ENCODE results near the gene USP2. TPM values are rescaled to one million over a fixed set of nuclear protein-coding genes. Genes with fewer than 3 reads are reported as not detected.

The USP2 gene
- total RNA-seq, 1 experiment from 2014 or later: 15.4 TPM

DNA sequence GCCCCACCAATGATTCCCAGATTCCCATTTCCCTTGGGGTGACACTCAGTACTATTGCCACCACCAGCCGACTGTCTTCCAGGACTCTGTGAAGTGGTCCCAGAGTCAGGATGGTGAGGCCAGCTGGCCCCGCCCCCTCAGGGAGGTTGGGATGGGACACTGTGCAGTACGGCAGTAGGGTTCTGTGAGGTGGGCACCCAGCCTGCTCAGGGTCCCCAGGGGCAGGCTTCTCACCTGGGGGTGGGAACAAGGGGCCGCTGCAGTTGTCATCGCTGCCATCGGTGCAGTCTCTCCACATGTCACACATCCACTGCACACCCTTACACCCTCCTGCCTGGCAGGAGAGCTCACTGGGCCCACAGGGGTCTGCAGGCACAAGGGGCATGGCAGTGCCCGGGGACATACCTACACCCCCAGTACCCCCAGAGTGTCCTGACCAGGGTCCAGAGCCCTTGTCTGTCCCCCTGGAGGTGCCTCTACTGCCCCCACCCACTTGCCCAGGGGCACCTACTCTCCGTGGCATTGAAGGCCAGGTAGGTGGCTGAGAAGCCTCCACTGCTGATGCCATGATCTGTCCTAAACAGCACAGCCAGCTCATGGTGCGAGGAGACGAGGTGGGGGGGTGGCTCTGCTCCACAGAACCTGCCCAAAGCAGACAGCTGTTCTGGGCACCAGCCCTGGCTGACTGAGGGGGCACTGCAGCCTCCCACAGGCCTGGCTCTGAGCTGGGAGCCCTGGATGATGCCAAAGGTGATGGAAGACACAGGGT lies 38.9 kb downstream of the USP2 start:
- no peaks in the 10 kb centered on the region for H3K9me2 ChIP-seq (replicated peaks; ENCODE audit: insufficient read depth, low read length)
- H3K4me2 ChIP-seq (ENCODE audit: low read depth, low read length, poor library complexity, severe bottlenecking): no peak overlapping the region
- no peaks in the 10 kb centered on the region for H4K20me1 ChIP-seq (ENCODE audit: insufficient read depth, low read depth, low read length)
- H3K4me3 ChIP-seq (ENCODE audit: low read length): no peak overlapping the region
- no peaks in the 10 kb centered on the region for H3K27me3 ChIP-seq (ENCODE audit: low read length)
- no peak overlapping the region for H3K9ac ChIP-seq (ENCODE audit: low read length)
- H2AFZ ChIP-seq (ENCODE audit: low read length): no peak overlapping the region
- no peaks in the 10 kb centered on the region for H3K9me3 ChIP-seq (ENCODE audit: low read length)
- DNase-seq: no peak
- no peak overlapping the region for H3K27ac ChIP-seq (ENCODE audit: low read length)
- H3K4me1 ChIP-seq (ENCODE audit: low read length): peaks cover 9% of the 10 kb centered on the region
- no peaks in the 10 kb centered on the region for H3K79me2 ChIP-seq (ENCODE audit: low read length)
- no peaks in the 10 kb centered on the region for H3K36me3 ChIP-seq (ENCODE audit: insufficient read depth, low read length)

DNA sequence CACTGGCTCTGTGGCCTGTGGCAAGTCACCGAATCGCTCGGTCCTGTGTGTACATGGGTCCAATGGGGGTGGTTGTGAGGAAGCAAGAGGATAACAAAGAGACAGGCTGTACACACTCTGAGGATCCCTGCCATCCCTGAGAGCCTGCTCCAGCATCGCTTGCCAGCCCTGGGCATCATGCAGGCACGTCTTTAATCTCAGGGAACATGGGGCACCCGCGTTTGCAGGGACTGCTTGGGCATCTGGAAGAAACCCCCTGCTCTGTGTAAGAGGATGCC lies 39.5 kb downstream of the USP2 start:
- Histone ChIP-seq H3K36me3 (ENCODE audit: insufficient read depth, low read length) (no peaks in the 10 kb centered on the region), H3K4me3 (ENCODE audit: low read length) (no peak overlapping the region), H4K20me1 (ENCODE audit: insufficient read depth, low read depth, low read length) (no peaks in the 10 kb centered on the region), H3K27me3 (ENCODE audit: low read length) (no peaks in the 10 kb centered on the region), H3K27ac (ENCODE audit: low read length) (no peak overlapping the region), H3K9me3 (ENCODE audit: low read length) (no peaks in the 10 kb centered on the region), H3K9ac (ENCODE audit: low read length) (no peak overlapping the region), H3K4me2 (ENCODE audit: low read depth, low read length, poor library complexity, severe bottlenecking) (no peak overlapping the region), H2AFZ (ENCODE audit: low read length) (no peak overlapping the region), H3K9me2 (replicated peaks; ENCODE audit: insufficient read depth, low read length) (no peaks in the 10 kb centered on the region), H3K4me1 (ENCODE audit: low read length) (peaks cover 9% of the 10 kb centered on the region), H3K79me2 (ENCODE audit: low read length) (no peaks in the 10 kb centered on the region)
- DNase-seq: no peak

- H3K27me3 ChIP-seq (ENCODE audit: low read length): no peaks in the 10 kb centered on the region
- no peak for DNase-seq
- no peak overlapping the region for H3K4me2 ChIP-seq (ENCODE audit: low read depth, low read length, poor library complexity, severe bottlenecking)
Observed at GRCh38 chr11:119341222-119342022, 40.1 kb downstream of the USP2 start.

DNA sequence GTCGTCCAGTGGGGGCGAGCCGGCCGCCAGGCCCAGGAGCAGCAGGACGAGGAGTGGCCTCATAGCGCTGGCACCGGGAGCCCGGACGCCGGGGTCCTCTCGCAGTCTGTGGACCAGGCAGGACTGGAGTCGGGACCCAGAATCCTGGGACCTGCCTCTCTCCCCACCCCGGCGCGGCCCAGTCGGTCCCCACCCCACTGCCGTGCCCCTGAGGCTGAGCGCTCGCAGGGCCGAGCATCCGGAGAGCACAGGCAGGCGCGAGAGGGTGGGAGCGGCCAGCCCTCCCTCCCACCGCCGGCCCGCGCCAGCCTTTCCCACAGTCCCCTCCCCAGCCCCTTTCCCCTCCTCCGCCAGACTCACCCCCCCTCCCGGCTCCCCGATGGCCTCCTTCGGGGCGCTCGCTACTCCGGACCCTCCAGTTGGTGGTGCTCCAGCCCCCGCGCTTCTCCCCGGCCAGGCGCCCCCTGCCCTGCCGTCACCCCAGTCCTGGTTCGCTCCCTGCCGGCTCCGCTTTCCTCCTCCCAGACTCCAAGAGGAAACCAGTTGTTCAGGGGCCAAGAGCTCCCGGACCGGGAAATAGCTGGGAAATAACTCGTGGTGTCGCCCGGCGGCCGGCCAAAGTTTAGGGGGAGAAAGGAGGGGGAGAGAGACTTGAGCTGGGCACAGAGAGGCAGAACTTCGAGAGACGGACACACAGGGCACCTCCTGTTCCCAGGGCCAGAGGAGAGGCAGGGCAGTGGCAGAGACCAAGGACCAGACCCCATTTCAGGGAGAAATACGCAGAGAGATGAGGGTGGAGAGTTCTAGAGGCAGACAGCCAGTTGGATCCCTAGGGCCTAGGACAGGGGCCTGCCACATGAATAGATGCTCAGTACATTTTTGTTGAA lies 40.9 kb downstream of the USP2 start, which contains the start of gene C1QTNF5:
Gene C1QTNF5 (minus strand): TSS at position 549 of the 887 bp plus-strand sequence. CDS start 486 bp downstream, at position 63.
- H3K36me3 ChIP-seq (ENCODE audit: insufficient read depth, low read length): no peaks in the 10 kb centered on the region
- H3K4me1 ChIP-seq (ENCODE audit: low read length): peaks cover 10% of the 10 kb centered on the region
- H4K20me1 ChIP-seq (ENCODE audit: insufficient read depth, low read depth, low read length): no peaks in the 10 kb centered on the region
- H3K27me3 ChIP-seq (ENCODE audit: low read length): no peaks in the 10 kb centered on the region
- peaks cover under 1% of the 10 kb centered on the region; the same call in 1 of the 2 replicates for H3K79me2 ChIP-seq (ENCODE audit: low read length)
- H3K9ac ChIP-seq (ENCODE audit: low read length): no peak within 1 kb of the TSS
- DNase-seq: no peak
- no peak within 1 kb of the TSS for H3K4me3 ChIP-seq (ENCODE audit: low read length)
- H3K27ac ChIP-seq (ENCODE audit: low read length): no peak within 1 kb of the TSS
- H2AFZ ChIP-seq (ENCODE audit: low read length): no peak within 1 kb of the TSS
- no peaks in the 10 kb centered on the region for H3K9me3 ChIP-seq (ENCODE audit: low read length)
- no peak within 1 kb of the TSS for H3K4me2 ChIP-seq (ENCODE audit: low read depth, low read length, poor library complexity, severe bottlenecking)
- no peaks in the 10 kb centered on the region for H3K9me2 ChIP-seq (replicated peaks; ENCODE audit: insufficient read depth, low read length)

More at GRCh38 chr11:119341222-119342022, 40.1 kb downstream of the USP2 start:
- no peak overlapping the region for H3K27ac ChIP-seq (ENCODE audit: low read length)
- H2AFZ ChIP-seq (ENCODE audit: low read length): no peak overlapping the region
- H3K9me3 ChIP-seq (ENCODE audit: low read length): no peaks in the 10 kb centered on the region
- H3K36me3 ChIP-seq (ENCODE audit: insufficient read depth, low read length): no peaks in the 10 kb centered on the region
- H3K79me2 ChIP-seq (ENCODE audit: low read length): no peaks in the 10 kb centered on the region
- peaks cover 9% of the 10 kb centered on the region for H3K4me1 ChIP-seq (ENCODE audit: low read length)
- no peaks in the 10 kb centered on the region for H3K9me2 ChIP-seq (replicated peaks; ENCODE audit: insufficient read depth, low read length)
- H3K4me3 ChIP-seq (ENCODE audit: low read length): no peak overlapping the region
- no peaks in the 10 kb centered on the region for H4K20me1 ChIP-seq (ENCODE audit: insufficient read depth, low read depth, low read length)
- H3K9ac ChIP-seq (ENCODE audit: low read length): no peak overlapping the region

GRCh38 chr11:119339589-119340334 lies 41.7 kb downstream of the USP2 start:
- no peaks in the 10 kb centered on the region for H4K20me1 ChIP-seq (ENCODE audit: insufficient read depth, low read depth, low read length)
- no peak for DNase-seq
- no peak overlapping the region for H3K27ac ChIP-seq (ENCODE audit: low read length)
- peaks cover 8% of the 10 kb centered on the region; the same call in 1 of the 2 replicates for H3K79me2 ChIP-seq (ENCODE audit: low read length)
- H3K4me3 ChIP-seq (ENCODE audit: low read length): no peak overlapping the region
- no peak overlapping the region for H3K9ac ChIP-seq (ENCODE audit: low read length)
- peaks cover 17% of the 10 kb centered on the region for H3K4me1 ChIP-seq (ENCODE audit: low read length)
- no peaks in the 10 kb centered on the region for H3K9me3 ChIP-seq (ENCODE audit: low read length)
- no peaks in the 10 kb centered on the region for H3K9me2 ChIP-seq (replicated peaks; ENCODE audit: insufficient read depth, low read length)
- no peak overlapping the region for H3K4me2 ChIP-seq (ENCODE audit: low read depth, low read length, poor library complexity, severe bottlenecking)
- no peaks in the 10 kb centered on the region for H3K36me3 ChIP-seq (ENCODE audit: insufficient read depth, low read length)
- no peak overlapping the region for H2AFZ ChIP-seq (ENCODE audit: low read length)
- H3K27me3 ChIP-seq (ENCODE audit: low read length): no peaks in the 10 kb centered on the region

DNA sequence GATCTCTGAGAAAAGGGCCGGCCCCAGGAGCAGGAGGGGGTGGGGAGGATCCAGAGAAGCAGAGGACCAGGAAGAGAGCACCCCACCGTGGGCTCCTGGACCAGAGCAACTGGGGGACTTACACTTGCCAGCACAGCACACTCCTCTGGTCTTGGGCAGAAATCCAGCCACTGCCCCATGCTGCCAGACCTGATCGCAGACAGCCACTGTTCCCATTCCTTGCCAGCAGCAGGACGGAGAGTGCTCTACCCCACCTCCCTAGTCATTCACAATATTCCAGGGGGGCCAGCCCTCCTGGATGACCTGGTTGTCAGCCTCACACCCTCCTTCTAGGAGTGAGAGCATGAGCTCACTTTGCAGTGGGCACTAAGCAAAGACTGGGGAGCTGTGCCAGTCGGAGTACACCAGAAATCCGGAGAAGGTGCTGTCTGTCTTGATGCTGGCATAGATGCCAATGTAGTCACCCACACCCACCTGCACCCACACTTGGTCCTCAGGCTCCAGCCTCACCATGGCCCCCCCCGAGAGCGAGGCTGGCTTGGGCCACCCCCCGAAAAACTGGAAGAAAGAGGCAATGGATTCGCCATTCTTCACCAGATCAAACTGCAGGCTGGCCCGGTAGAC lies 42.4 kb downstream of the USP2 start:
- Histone ChIP-seq H2AFZ (ENCODE audit: low read length) (no peak overlapping the region), H3K9ac (ENCODE audit: low read length) (no peak overlapping the region), H3K27ac (ENCODE audit: low read length) (no peak overlapping the region), H3K9me3 (ENCODE audit: low read length) (no peaks in the 10 kb centered on the region), H3K36me3 (ENCODE audit: insufficient read depth, low read length) (no peaks in the 10 kb centered on the region), H4K20me1 (ENCODE audit: insufficient read depth, low read depth, low read length) (no peaks in the 10 kb centered on the region), H3K4me2 (ENCODE audit: low read depth, low read length, poor library complexity, severe bottlenecking) (no peak overlapping the region), H3K9me2 (replicated peaks; ENCODE audit: insufficient read depth, low read length) (no peaks in the 10 kb centered on the region), H3K4me3 (ENCODE audit: low read length) (no peak overlapping the region), H3K79me2 (ENCODE audit: low read length) (peaks cover 10% of the 10 kb centered on the region; the same call in 1 of the 2 replicates), H3K27me3 (ENCODE audit: low read length) (no peaks in the 10 kb centered on the region), H3K4me1 (ENCODE audit: low read length) (peaks cover 17% of the 10 kb centered on the region)
- DNase-seq: no peak

GRCh38 chr11:119338318-119338890 lies 43.1 kb downstream of the USP2 start:
- Histone ChIP-seq H3K36me3 (ENCODE audit: insufficient read depth, low read length) (no peaks in the 10 kb centered on the region), H3K9me2 (replicated peaks; ENCODE audit: insufficient read depth, low read length) (no peaks in the 10 kb centered on the region), H3K79me2 (ENCODE audit: low read length) (peaks cover 10% of the 10 kb centered on the region; the same call in 1 of the 2 replicates), H3K27me3 (ENCODE audit: low read length) (no peaks in the 10 kb centered on the region), H3K4me3 (ENCODE audit: low read length) (no peak overlapping the region), H3K9ac (ENCODE audit: low read length) (no peak overlapping the region), H3K27ac (ENCODE audit: low read length) (no peak overlapping the region), H4K20me1 (ENCODE audit: insufficient read depth, low read depth, low read length) (no peaks in the 10 kb centered on the region), H3K4me2 (ENCODE audit: low read depth, low read length, poor library complexity, severe bottlenecking) (peak overlapping the region; percentile 29), H3K9me3 (ENCODE audit: low read length) (no peaks in the 10 kb centered on the region), H2AFZ (ENCODE audit: low read length) (no peak overlapping the region), H3K4me1 (ENCODE audit: low read length) (peaks cover 21% of the 10 kb centered on the region)
- peak; percentile 84 for DNase-seq

All from Karpas-422 (cell line).